ENCODE measurements around the gene SIN3B.

DNA sequence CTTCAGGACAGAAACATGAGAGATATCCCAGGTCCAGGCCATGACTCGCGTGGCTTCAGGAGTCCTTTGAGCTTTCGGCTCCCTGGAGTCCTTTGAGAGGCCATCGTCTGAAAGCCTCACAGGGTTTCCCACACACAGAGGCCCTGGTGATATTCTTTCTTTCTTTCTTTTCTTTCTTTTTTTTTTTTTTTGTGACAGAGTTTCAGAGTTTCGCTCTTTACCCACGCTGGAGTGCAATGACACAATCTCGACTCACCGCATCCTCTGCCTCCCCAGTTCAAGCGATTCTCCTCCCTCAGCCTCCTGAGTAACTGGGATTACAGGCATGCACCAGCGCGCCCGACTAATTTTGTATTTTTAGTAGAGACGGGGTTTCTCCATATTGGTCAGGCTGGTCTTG lies 5.5 kb downstream of the SIN3B start:
- TF ChIP-seq, protein P1, sequence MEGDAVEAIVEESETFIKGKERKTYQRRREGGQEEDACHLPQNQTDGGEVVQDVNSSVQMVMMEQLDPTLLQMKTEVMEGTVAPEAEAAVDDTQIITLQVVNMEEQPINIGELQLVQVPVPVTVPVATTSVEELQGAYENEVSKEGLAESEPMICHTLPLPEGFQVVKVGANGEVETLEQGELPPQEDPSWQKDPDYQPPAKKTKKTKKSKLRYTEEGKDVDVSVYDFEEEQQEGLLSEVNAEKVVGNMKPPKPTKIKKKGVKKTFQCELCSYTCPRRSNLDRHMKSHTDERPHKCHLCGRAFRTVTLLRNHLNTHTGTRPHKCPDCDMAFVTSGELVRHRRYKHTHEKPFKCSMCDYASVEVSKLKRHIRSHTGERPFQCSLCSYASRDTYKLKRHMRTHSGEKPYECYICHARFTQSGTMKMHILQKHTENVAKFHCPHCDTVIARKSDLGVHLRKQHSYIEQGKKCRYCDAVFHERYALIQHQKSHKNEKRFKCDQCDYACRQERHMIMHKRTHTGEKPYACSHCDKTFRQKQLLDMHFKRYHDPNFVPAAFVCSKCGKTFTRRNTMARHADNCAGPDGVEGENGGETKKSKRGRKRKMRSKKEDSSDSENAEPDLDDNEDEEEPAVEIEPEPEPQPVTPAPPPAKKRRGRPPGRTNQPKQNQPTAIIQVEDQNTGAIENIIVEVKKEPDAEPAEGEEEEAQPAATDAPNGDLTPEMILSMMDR (IDR thresholded peaks at IDR 0.05): no peak
- no peak for TF ChIP-seq EZH2 (IDR thresholded peaks at IDR 0.05; ENCODE audit: borderline replicate concordance, insufficient read depth, low read depth, low read length, poor library complexity, severe bottlenecking)

Data from B cell (primary cell).